SK-N-SH (cell line): ENCODE data around the gene TSPAN4.

ENCODE experiments used
- CHD2 ChIP-seq: fragments of 150-350 bp; IDR thresholded peaks from 2 replicates; pipeline ENCODE4 v1.6.1; 2018; ENCODE audit warnings: low read length; ENCODE audit not compliant: partially characterized antibody
- EZH2phosphoT487 ChIP-seq: fragments of 200-600 bp; sonication (generic); IDR thresholded peaks from 2 replicates; pipeline ENCODE4 v1.6.1; 2017; ENCODE audit warnings: low read depth, mixed run types, mild to moderate bottlenecking, antibody characterized with exemption, moderate library complexity, borderline replicate concordance
- FOXJ3 ChIP-seq: sonication (generic); formaldehyde crosslinking; IDR thresholded peaks from 2 replicates; pipeline ENCODE4 v1.5.1; 2020; ENCODE audit warnings: mild to moderate bottlenecking, missing genetic modification reagents
- MAX ChIP-seq: IDR thresholded peaks from 2 replicates; pipeline ENCODE4 v1.4.0; 2012; ENCODE audit warnings: low read depth
- POLR2AphosphoS5 ChIP-seq: IDR thresholded peaks from 2 replicates; pipeline ENCODE4 v1.6.1; 2012; ENCODE audit warnings: low read depth, low read length
- SMC3 ChIP-seq: IDR thresholded peaks from 2 replicates; pipeline ENCODE4 v1.6.1; 2012; ENCODE audit warnings: low read depth, low read length, improper control_type of control experiment
- YY1 ChIP-seq: IDR thresholded peaks from 2 replicates; pipeline ENCODE4 v1.4.0; 2012; ENCODE audit warnings: low read depth, mild to moderate bottlenecking
- TF ChIP-seq, protein P1 (sequence below): fragments of 200-600 bp; sonication (generic); IDR thresholded peaks from 2 replicates; pipeline ENCODE4 v1.6.1; 2017; ENCODE audit warnings: antibody characterized with exemption, mild to moderate bottlenecking, moderate library complexity

GRCh38 chr11:883527-883926 lies 40.9 kb downstream of the TSPAN4 start:
- TF ChIP-seq EZH2phosphoT487 (no peak), MAX (no peak), CHD2 (no peak), YY1 (no peak), POLR2AphosphoS5 (no peak), SMC3 (no peak), FOXJ3 (CRISPR knock-in tag) (no peak)
- TF ChIP-seq, protein P1, sequence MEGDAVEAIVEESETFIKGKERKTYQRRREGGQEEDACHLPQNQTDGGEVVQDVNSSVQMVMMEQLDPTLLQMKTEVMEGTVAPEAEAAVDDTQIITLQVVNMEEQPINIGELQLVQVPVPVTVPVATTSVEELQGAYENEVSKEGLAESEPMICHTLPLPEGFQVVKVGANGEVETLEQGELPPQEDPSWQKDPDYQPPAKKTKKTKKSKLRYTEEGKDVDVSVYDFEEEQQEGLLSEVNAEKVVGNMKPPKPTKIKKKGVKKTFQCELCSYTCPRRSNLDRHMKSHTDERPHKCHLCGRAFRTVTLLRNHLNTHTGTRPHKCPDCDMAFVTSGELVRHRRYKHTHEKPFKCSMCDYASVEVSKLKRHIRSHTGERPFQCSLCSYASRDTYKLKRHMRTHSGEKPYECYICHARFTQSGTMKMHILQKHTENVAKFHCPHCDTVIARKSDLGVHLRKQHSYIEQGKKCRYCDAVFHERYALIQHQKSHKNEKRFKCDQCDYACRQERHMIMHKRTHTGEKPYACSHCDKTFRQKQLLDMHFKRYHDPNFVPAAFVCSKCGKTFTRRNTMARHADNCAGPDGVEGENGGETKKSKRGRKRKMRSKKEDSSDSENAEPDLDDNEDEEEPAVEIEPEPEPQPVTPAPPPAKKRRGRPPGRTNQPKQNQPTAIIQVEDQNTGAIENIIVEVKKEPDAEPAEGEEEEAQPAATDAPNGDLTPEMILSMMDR = no peak
